HG02678 (cell line): ENCODE results near the gene HPCA.

Experiments used
- ATAC-seq: cut with Tn5 transposase; IDR thresholded peaks from one replicate; pipeline ENCODE4 v1.9.1; 2021; ENCODE audit warnings: mild to moderate bottlenecking, moderate library complexity; ENCODE audit not compliant: unreplicated experiment

Gene HPCA

DNA sequence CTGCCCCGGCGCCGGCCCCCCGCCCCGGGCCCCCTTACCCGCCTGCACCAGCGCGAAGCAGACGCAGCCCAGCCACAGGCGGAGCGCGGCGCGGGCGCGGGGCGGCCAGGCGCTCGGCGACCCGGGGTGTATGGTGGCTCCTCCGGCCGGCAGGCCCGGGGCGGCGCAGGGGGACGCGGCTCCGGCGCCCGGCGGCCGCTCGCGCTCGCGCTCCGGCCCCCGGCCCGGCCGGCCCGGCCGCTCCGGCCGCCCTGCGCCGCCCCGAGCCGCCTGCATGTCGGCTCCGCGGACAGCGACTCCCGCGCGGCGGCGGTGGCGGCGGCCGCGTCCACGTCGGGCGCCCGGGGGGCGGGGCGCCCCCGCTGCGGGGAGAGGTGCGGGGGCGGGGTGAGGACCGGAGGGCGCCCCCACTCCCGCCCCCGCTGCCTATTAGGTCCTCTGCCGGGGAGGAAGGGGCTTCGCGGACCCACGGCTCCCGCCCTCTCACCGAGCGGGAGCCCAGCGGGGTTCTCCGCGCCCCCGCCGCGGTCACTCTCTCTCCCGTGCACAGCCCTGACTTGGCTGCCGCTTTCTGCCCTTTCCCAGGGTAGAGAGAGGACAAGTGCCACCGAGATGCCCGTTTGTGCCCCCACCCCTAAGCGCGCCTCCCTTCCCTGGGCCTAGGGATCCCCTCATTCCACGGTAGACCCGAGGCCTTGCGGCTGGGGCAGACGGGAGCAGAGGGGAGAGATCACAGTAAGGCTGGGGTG lies 15.5 kb upstream of the HPCA start, which contains the start of gene FNDC5:
TSS of gene FNDC5 (minus strand) at position 298 of the 749 bp plus-strand sequence.
- no peak for ATAC-seq

DNA sequence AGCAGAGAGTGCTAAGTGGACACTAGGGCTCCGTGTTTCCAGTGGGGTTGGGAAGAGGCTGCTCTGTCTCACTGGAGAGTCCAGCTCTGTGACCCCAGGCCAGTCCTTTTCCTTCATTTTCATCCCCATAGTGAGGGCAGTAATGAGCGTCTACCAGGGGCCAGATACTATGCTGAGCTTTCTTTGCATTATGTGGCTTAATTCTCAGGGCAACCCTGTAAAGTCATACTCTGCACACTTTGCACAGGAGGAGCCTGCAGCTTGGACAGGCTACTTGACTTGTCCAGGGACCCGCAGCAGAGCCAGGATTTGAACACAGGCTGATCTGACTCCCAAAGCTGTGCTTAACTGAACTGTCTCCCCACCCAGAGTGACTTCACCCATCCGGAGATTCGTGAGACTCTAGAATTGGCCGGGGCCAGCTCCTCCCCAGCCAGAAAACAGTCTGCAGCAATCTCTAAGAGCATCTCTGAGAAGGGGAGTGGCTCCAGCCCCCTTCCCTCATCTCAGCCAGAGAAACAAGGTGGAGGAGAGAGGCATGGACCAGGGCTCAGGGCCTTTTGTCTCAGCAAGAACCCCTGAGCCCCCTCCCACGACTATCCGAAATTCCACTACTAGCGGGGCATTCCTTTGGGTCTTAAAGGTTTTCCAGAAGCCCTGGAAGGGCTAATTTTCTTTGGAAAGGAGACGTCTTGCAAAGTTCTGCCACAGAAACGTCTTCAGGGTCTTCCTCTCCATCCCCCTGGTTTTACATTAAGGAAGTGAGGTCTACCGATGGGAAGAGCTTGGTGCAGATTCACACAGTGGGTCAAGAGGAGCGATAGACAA lies 14.7 kb upstream of the HPCA start:
- ATAC-seq: no peak

DNA sequence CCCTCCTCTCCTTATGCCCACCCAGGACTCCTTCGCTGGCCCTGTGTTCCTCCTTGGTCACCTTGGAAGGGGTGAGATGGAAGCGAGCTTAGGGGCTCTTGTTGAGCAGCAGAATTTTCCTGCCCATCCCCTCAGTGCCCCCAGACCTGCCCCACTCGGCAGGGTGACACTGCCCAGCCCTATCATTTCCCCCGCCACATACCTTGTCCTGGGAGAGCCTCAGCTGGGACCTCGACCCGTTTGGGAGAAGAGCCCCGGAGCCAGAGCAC lies 14.2 kb upstream of the HPCA start:
- no peak for ATAC-seq

DNA sequence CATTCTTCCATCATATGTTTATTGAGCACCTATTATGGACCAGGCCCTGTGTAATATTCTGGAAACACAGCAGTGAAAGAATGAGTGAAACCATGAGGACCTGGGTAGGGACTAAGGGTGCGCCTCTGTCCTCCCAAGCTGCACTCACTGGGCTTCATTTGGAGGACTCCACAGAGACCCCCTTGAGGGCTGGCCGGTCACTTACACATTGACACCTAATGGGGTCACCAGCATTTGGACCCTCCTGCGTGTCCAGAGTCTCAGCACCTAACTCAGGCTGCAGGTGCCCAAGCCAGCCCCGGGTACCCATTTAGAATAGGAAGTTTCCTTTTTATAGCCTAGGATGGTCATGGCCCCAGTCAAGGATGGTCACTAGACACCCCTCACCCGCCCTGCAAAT lies 12.8 kb upstream of the HPCA start:
- no peak for ATAC-seq

DNA sequence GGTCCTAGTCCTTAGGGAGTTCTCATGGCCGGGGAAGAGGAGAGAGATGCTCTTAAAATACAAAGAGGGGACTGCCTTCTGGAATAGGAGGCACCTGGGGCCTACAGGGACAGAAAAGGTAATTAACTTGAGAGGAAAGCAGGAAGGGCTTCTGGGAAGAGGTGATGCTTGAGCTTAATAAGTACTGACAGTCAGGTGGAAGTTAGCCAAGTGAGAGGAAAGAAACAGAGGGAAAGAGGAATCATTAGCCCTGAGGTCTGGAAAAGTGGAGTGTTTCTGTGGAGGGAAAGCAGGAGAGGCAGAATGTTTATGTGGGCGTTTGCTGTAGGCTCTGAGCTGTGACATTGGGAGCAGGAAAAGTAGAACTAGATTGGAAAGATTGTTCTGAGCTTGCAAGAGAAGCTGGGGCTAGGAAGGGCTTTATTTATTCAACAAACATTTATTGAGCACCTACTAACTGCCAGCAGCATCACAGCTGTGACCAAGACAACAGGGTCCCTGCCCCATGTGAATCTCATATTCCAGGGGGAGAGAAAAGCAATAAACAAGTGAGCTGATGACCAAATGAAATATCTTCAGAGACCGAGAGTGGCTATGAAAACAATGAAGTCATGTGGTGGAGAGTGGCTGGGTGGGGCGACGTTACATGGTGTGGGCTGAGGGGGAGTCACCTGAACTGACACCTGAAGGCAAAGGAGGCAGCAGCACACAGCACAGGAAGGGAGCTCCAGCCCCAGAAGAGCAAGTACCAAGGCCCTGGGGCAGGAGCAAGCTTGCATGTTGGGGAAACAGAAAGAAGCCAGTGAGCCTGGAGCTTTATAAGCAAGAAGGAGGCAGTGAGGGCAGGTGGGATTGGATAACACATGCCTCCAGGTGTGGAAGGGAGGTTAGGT lies 11.2 kb upstream of the HPCA start:
- no peak for ATAC-seq

DNA sequence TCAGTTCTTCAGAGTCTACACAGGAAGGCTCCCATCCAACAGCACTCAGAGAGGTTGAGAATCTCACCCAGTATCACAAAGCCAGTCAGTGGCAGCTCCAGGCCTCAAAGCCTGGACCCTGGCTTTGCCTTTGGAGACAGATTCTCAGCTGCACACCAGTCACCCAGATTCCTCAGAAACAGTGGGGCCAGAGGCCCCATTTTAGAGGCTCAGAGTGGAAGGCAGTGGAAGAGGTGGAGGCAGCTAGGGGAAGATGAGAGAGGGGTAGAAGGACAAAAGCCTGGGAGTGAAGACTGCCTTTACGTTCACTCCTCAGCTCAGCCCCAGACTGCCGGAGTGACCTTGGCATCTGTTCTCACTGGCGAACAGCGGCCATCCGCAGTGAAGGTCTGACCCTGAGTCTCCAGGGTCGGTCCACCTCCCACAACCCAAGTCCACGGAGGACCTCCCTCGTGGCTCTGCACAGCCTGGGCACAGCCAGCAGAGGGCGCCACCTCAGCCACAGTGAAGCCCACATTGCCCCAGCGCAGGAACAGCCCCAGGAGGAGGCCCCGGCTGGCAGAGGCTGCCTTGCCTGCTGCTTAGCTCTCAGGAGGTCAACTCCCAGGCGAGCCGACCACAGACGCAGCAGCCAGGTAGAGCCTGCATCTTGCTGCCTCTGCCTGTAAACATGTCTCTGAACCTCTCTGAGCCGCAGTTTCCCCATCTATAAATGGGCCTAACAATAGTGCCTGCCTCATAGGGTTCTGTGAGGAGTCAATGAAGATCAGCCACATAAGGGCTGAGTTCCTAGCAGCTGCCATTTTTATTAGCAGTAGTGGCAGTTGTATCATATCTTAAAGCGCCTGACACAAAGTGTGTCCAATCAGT lies 9.7 kb upstream of the HPCA start:
- no peak for ATAC-seq

DNA sequence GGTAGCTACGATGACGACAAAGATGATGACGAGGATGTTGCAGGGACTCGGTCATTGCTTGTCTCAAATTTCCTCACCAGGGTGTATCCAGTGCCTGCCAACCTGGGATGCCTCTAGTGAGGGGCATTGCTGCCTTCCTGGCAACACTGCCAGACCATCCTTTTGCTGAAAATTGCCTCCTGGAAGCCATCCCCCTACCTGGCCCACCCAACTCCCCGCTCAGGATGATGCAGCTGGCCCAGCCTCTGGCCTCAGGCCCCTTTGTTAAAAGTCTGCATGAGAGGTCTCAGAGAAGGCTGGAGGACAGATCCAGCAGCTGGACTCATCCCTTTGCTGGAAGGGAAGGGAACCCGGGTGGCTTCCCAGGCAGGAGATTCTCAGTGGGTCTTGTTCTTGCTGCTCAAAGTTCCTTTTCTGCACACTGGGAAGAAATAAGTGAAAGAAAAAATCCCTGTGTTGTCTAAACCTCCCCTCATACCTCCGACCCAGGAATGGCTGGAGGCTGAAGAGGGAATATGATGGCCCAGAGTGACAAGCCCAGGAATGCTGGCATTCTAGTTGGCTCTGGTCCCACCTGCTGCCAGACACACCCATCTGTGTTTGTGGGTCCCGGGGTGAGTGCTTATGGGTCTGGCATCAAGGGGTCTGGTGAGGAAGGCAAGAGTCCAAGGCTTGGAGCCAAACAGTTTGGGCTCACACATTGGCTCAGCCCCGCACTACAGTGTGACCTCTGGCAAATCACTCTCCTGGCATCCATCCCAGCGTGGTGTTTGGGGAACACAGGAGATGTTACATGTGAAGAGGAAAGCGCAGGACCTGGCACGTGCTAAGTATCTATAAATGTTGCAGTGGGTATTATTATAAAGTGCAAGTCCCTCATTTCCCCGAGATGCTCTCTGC lies 8.8 kb upstream of the HPCA start:
- no peak for ATAC-seq

DNA sequence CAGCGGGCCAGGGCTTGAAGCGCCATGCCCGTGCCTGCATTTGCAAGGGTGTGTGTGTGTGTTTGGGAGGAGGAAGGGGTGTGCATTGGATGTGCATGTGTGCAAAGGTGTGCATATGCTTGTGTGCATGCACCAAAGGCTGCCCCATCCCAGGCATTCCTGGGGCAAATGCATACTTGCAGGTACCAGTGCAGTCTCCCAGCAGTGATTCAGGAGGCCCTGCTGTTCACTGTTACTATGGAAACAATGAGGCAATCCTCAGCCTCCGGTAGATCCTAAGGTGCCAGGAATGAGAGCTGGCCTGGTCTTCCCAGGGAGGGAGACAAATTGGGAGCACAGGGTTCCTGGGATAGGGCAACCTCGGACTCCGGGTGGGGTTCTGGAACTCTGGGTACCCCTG lies 8.1 kb upstream of the HPCA start:
- ATAC-seq: no peak

DNA sequence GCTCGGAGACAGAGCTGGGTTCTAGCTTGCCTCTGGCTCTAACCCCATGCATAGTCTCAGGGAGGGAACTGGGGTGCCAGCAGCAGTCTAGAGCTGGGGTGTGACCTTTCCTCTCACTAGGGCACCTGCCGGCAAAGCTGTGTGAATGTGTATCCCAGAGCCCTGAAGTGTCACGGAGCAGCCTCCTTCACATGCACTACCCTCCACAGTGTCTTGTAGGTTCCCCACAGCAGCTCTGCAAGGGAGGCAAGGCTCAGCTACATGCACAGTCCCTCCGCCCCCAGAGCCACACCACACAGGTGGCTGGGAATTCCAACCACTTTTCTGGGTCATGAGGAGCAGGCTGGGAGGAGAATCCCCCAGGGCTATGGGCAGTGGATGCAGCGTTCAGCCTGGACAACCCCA lies 7.7 kb upstream of the HPCA start:
- ATAC-seq: no peak

DNA sequence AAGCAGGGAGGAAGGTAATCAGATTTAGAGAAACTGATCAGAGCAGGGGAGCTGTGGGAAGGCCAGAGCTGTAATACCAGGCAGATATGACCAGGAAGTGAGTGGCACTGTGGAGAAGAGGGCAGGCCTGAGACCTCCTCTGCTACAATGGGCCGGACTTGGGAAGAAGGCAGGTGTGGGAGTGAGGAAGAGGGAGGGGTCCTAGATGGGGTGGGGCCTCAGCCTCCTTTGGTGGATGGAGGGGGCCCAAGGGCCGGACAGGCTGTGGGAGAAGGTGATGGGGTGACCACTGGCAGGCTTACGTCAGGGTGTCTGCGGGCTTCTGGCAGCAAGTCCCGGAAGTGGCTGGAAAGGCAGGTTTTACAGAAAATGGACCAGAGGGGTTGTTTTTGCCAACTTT lies 5.0 kb upstream of the HPCA start:
- ATAC-seq: no peak

DNA sequence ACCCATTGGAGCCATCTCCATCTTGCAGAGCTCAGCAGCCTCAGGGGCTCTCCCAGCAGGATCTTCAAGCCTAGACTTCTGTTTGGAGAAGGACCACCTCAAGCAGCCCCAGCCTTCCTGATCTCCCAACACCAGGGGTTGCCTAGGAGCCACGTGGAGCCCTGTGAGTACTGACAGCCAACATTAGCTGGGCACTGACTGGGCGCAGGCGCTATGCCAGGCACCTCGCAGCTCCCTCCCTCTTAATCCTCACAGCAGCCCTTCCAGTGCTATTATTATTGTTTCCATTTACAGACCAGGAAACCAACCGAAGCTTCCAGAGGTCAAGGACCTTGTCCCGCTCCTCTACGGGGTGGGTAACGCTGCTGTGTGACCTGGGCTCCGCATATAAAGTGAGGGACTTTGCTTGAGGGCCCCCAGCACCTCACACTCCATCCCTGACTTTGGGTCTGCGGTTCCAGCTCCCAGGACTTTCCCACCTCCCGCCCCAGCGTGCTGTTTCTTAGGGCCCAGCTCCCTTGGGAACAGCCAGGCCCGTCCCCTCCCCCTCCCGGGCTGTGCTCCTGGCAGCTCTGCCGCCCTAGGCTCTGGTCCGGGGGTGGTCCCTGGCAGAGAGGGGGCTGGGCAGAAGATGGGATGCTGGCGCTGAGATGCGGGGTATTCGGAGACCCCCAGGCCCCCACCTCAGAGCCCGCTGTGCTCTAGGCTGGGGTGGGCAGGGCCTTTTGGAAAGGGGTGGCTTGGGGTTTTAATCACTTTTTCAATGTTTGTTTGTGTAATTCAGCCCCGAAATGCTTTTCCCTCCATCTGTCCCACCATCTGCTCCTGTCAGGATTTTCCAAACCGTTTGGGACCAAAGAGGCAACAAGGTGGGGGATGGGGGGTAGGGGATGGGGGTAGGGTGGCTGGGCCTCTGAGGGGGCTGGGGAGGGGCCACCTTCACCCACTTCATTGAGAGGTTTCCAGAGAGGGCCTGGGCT lies 4.1 kb upstream of the HPCA start:
- ATAC-seq: no peak

DNA sequence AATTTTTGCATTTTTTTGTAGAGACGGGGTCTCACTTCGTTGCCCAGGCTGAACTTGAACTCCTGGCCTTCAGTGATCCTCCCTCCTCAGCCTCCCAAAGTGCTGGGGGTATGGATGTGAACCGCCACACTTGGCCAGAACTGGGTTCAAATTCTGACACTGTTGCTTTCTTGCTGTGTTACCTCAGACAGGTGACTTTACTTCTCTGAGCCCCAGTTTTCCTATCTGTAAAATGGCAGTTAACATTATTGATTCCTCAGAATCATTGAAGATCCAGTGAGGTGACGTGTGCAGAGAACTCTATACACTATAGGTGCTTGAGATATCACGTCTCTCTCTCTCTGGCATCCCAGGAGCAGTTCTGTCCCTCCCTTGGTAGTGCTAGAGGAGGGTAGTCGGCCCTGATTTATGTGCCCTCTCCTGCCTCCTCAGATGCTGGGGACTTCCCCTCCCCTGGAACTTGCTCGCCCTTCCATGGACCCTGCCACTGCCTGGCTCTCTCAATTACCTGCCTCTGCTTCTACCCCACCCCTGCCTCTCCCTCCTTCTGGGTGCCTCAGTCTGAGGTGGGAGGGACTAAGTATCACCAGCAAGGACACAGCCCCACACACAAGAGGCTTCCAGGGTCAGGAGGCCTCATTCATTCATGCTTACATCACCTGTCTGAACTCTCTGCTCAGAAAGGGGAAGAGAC lies 2.8 kb upstream of the HPCA start:
- no peak for ATAC-seq

DNA sequence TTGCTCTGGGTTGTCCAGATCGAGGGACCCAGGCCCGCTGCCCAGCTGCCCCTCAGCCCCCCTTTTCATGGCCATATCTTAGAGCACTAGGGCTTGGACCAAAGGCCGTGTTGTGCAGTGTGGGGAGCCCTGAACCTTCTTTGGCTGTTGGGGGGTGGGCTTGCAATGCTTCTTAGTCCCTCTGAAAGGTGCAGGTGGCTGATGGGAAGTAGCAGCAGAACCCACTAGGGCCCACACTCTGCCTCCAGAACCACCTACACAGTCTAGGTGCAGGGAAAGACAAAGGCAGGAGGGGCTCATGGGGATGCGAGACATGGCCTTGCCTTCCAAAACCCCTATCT lies 2.3 kb upstream of the HPCA start:
- no peak for ATAC-seq

DNA sequence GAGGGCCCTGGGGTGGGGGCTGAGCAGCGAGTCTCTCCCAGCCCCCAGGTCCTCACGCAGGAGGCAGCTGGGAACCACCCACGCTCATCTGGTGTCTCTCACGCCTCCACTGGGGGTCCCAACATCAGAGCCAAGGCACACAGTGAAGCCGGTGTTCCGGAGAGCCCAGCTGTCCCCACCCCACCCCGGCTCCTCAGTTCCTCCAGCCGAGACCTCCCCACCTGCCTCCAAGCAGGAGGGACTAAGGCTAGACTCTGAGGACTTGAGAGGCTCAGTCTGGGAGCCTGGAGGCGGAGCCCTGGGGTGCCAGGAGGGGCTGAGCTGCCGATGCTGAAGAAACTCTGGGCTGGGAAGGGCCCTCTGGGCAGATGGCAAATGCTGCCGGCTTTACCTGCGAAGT lies 1.6 kb upstream of the HPCA start:
- ATAC-seq: no peak

DNA sequence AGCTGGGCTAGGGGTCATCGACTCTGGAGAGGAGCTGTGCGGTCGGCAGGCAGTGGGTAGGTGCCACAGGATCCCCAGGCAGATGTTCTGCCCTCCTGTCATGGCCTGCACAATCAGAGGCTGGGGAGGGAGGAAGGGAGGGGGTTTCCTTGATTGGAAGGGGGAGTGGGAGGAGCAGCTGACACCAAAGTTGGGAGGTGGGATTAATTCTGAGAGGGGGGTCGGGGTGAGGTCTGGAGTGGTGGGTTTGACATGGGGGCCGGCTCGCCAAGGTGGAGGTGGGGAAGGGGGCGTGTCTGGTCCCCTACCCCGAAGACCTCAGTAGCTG lies 651 bp upstream of the HPCA start:
- no peak for ATAC-seq

DNA sequence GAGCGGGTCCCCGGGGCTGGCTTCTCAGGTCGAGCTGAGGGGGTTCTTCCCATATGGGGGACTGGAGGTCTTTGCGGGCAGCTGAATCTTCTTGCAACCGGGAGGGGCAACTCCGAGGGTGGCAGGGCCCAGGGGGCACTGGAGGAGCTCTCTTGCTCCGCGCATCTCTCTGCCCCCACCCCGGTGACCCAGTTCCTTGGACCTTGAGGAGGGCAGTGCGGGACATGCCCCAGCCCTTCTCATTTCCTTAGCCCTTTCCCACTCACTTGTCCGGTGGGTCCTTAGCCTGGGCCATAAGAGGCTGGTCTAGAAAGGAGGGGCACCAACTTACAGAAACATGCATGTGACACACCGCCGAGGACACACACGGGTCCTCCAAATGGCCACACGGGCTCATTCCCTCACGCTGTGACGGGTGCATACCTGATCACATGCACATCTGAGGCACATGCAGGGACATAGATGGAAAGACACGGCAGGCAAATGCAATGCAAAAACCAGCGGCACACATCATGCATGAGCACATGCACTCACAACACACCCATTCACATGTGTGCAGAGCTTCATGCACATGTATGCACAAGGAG lies 630 bp downstream of the HPCA start:
- ATAC-seq: no peak

DNA sequence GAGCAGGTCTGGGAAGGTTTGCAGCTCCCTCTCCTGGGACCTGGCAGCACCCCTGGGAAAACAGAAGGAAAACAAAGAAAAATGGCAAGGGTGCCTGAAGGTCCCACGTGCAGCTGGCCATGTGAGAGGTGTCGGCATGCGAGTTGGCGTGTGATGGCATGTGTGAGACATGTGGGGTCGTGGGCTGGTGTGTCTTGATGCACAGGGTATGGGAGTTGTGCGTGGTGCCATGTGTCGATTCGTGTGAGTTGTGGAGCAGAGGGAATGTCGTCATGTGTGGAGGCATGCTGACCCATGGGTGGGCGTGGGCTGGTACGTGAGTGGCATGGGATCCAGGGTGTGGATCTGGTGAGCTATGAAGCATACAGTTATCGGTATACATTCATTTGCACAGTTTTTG lies 1.3 kb downstream of the HPCA start:
- no peak for ATAC-seq

DNA sequence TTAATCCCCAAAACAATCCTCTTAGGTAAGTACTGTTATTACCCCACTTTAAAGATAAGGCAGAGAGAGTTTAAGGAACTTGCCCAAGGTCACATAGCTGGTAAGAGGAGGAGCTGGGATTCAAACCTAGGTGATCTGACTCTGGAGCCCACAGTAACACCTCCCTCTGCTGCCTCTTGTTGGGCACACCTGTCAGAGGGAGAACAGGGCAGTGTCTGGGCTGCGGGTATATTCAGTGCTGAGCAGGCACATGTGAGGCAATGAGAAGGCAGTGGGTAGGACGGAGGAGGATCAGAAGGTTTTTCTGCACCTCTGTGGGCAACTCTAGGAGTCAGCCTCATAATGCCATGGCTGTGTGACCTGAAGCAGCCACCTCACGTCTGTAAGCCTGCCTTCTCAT lies 1.8 kb downstream of the HPCA start:
- ATAC-seq: no peak
